GM19395 (cell line): ENCODE measurements around the gene CORO1C.
"Not testable (repeated sequence)": the region's sequence is repeated elsewhere in the genome, so short reads cannot be mapped to it uniquely, and the experiment has no call there.

ENCODE experiments used
- ATAC-seq: cut with Tn5 transposase; IDR thresholded peaks from one replicate; pipeline ENCODE4 v1.9.1; 2021; ENCODE audit warnings: mild to moderate bottlenecking, moderate library complexity; ENCODE audit not compliant: unreplicated experiment

Gene CORO1C

DNA sequence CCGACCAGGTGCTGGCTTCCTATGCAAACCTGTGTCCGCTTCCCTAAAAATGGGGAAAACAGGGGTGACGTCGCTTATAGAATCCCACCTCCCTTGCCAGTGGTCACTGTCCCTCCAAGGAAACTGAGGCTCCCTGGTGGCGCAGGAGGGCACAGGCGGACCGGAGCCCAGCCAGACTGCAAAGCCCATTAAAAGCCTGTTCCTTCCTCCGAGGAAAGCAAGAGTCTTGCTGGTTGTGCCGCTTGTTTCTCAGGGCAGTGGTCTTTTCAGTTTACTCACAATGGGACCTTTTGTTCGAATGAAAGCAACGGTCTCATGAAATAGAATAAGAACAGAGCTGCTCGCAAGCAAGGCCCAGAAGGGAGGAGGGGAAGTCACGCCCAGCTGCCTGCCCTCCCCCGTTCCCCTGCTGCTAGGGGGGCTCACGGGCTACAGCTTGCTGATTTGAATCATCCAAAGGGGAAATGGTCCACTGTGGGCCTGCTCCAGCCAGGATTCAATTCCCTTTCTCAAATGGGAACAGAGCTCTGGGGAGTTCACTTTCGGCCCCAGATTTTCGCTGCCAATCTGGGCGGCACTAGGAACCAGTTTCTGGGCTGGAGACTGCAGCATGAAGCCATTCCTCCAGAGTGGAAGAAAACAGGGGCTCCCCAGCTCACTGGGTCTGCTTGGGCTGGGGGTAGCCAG is 93.0 kb downstream of the CORO1C start:
- ATAC-seq = no peak

DNA sequence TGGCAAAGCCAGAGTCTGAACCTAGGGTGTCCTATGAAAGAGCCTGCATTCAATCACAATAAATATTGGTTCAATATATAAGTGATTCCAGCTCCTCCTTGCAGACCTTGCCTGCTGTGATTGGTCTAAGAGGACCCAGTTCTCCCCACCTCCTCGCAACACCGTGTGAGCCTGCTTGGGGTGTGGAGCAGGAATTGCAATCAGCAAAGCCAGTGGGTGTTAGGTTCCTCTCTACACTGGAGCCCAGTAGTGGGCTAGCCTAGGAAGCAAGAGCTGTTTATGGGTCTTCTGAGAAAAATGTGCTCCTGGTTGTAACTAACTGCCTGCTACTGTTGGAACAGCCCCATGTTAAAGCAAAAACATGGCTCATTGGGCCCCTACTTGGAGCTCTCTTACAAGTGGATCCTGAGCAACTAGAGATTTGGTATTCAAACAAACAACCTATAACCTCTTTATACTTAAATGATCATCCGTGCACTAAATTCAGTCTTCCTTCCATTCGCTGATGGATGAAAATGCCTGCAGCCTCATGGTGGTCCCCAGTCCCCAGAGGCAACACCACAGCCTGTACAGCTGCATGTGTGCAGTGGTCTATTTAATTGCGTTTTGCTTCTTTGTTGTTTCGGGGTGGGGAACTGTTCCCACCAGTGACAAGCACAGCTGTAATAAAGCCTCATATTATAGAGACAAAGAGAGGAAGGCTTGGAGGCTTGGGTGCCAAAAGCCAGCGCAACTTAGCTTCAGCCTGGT is 93.9 kb downstream of the CORO1C start:
- ATAC-seq = no peak

DNA sequence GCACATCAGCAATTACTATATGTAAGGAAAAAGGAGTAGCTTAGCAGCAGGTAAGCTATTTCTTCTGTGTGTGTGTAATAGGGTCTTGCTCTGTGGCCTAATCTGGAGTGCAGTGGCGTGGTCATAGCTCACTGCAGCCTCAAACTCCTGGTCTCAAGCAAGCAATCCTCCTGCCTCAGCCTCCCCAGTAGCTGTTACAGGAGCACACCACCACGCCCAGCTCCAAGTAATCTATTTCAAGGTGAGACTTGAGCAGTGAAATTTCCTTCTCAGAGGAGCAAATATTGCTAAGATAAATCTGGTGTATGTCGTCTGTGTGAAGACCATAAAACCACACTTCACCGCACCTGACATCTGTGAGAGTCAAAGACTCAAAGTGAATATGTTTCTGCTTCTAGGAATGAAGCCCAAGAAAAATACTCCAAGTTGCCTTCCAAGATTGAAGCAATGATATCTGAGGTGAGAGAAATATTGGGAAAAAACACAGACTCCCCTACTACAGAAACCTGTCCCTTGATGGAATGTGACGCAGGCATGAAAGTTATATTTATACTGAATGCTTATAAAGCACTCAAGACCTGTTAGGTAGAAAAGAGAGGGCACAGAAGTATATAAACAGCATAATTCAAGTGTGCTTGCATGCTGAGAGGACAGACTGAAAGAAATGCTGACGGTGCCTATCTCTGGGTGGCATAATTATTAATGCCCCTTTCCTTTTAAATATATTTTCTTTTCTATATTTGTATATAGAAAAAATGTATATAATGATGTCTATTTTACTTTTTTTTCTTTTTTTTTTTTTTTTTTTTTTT is 95.1 kb downstream of the CORO1C start:
- peak; percentile 1 for ATAC-seq

DNA sequence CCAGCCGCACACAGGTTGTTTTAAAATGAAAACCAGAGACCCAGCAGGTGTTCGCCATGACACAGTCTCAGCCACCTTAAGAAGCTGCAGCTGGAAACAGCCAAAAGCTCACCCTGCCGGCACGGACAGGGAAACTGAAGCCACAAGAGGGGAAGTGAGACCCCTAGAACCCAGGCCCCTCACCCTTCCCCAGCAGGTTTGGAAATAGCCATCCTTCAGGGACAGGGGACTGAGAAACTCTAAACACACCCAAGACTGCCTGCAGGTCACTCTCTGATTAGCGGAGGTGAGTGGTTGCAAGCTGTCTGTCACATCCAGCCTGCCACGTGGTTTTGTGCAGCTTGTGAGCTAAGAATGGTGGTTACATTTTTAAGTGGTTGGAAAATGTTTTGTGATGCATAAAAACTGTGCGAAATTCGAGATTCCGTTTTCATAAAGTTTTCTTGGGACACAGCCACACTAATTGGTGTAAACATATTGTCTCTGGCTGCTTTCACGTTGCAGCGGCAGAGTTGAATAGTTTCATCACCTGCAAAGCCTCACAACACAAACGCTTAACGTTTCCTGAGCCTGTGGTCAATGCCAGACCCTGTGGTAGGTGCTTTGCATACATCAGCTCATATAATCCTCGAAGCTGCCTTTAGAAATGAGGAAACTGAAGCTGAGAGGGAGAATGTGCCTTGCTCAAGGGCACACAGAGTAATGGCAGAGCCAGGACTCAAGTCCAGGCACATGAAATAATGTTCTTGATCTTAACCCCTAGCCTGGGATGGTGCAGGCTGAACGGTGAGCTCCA is 95.9 kb downstream of the CORO1C start:
- ATAC-seq = peak; percentile 61

DNA sequence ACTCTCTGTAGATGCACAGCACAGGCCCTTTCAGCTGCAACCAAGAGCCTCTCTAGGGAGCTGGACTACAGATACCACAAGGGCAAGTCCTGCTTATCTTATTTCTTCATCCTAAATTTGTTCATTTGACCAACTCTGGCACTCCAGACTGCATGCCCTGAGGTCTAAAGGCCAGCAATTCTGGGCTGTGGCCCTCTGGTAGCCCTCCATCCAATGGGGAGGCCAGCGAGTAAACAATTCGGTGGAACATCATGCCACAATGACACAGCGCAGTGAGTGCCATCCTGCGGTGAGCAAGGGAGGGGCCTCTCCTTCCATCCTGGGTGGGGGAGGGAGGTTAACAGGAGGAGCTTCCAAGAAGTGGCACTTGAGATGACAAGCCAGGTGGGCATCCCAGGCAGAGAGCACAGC is 97.0 kb downstream of the CORO1C start:
- ATAC-seq = no peak

DNA sequence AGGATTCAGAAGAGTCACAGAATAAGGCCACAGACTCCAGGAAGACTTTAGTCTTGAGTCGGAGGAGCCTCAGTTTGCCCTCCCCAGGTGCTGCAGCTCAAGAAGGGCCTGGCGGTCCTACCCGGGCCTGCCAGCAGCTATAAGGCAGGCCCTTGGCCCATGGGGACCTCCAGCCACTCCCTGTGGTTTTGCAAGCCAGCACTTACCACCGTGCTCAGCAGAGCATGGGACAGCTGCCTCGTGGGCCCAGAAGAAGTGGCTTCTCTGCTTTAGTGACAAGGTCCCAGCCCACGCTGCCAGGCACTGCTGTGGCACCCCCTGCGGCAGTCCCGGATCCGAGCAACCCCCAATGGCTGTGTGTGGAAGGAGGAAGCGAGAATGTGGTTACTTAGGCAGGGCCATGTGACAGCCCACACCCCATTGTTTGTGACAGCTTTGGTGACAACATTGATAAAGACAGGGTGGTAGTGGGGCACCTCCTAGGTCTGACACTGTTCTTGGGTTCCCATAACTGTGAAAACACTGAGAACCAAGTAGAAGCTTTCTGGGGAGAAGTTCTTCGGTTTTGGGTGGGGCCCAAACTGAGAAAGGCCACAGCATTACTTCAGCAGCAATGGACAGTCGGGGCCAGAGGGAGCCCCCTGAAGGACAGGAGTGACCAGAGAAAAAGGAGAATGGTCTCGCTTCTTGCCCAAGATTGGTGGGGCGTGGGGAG is 97.6 kb downstream of the CORO1C start, which contains the start of gene SELPLG:
Gene SELPLG, minus strand, starts transcription at position 361 of the 715 bp plus-strand sequence. CDS start 9,587 bp downstream, outside the sequence.
- ATAC-seq = peak; percentile 53

DNA sequence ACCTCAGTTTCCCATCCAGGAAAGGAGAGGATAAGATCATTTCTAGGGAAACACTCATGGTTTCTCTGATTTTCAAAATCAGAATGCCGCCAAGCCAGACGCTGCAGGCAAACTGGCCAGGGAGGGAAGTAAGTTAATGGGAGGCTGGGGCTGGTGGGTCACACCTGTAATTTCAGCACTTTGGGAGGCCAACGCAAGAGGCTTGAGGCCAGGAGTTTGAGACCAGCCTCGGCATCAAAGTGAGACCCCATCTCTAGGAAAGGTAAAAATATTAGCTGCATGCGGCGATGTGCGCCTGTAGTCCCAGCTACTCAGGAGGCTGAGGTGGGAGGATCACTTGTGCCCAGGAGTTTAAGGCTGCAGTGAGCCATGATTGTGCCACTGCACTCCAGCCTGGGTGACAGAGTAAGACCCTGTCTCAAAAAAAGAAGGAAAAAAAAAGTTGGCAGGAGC is 98.2 kb downstream of the CORO1C start:
- no peak for ATAC-seq

DNA sequence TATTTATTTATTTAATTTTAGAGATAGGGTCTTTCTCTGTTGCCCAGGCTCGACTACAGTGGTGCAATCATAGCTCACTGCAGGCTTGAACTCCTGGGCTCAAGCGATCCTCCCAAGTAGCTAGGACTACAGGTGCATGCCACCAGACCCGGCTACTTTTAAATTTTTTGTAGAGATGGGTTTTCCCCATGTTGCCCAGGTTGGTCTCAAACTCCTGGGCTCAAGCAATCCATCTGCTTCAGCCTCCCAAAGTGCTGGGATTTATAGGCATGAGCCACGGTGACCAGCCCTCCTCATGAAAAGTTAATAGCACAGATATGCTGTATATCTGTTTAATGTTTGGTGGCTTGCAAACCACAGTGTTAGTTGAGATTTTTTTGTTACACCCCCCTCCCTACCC is 100.1 kb downstream of the CORO1C start:
- ATAC-seq = not testable (repeated sequence)

DNA sequence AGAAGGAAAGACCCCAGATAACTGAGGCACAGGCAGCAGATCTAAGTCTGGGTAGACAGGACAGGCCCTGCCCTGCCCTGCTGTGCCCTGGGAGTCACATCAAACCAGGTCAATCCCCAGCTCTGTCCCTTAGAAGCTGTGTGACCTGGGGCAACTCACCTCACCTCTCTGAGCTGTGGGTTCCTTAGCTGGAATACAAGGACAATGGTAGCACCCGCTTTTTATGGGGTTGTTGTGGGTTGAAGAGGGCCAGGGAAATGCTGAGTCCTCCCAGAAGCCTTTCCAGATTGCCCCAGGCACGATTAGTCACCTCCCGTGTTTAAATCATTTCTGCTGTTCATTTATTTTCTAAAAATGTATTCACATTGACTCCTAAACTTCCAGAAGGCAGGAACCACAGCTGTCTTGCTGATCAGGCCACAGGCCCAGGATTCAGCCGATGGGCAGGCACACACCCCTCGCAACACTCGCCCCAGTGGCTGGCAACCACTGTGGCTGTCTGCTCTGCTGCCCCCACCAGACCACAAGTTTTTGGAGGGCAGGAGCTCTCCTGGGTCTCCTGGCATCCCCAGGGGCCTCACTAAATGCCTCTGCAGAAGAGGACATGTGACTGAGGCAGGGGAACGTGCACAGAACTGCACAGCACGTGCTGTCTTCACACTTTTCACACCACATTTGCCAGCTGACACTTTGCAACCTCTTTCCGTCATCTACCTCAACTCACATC is 100.7 kb downstream of the CORO1C start:
- no peak for ATAC-seq

DNA sequence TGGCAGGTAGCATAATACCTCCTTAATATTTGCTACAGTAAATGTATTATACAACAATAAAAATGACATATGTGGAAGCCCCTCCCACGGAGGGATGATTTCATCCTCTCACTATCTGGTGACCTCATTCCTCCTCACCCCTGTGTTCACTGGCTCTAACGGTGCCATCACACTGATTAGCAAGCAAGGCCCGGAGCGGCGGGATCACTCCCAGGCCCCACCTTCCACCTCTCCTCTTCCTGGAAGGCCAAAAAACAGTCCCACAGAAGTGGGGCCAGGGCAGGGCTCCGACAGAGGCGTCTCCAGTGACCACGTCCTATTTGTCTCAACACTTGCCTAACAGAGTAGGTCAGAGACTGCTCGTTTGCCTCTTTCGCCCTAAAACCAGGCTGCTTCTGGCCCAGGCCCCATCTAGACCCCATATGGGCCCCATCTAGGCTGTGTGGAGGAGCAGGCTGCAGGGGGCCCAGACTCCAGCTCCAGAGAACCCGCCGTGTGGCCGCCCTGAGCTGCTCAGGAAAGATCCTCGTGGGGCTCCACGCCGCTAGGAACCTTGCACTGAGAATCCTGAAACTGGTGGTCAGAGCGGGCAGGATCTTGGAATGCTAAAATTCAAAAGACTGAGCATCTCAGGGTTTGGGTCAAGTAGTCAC is 101.4 kb downstream of the CORO1C start:
- no peak for ATAC-seq

DNA sequence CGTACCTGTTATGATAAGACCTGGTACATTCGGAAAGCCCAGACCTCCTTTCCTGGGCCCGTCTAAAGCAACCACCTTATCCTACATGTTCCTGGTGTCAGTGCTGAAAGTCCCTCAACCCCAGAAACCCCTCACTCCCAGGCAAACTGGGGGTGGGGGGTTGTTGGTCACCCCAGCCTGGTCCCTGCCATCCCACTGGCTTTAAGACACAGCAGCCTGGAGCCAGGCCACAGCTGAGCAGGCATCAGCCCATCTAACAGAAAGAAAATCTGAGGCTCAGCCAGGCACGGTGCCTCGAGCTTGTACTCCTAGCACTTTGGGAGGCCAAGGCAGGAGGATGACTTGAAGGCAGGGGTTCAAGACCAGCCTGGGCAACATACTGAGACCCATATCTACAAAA is 102.2 kb downstream of the CORO1C start:
- no peak for ATAC-seq

DNA sequence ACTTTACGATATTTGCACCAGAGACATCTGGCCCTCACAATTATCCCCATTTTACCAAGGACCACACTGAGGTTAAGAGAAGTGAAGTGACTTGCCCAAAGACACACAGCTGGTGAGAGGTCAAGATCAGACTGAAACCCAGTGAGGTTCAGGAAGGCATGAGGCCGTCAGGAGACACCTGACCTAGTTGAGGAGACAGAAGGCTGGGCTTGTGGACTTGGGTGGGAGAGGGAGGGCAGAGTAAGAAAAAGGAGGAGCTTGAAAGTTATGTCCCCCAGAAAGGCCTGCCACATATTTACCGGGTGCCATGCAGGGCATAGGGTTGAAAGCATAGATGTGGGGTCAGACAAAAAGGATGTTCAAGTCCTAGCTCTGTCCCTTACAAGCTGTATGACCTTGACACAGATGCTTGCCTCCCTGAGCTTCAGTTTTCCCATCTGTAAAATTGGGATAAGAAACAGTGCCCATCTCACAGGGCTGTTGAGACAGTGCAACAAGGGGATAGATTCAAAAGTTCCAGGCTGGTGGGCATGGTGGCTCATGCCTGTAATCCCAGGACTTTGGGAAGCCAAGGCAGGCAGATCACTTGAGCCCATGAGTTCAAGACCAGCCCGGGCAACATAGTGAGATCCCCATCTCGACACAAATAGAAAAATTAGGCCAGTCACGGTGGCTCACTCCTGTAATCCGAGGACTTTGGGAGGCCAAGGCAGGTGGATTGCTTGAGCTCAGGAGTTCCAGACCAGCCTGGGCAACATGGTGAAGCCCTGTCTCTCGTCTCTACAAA is 104.0 kb downstream of the CORO1C start:
- no peak for ATAC-seq

DNA sequence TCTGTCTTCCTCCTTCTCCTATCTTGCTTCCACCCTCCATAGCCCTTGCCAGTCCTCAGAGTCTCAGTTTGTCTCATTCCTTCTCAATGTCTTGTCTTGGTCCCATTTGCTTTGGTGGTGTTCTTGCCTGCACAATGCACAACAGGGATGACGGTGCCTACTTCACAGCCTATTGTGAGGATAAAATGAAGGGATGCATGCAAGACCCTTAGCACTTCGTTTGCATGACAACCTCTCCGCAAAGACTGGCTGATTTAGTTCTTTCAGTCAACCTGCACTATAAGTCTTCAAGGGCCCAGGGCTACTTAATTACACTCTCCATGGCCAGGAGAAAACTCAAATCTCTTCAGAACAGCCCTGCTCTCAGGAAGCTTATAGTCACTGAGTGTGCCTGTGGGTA is 106.1 kb downstream of the CORO1C start:
- ATAC-seq = no peak

DNA sequence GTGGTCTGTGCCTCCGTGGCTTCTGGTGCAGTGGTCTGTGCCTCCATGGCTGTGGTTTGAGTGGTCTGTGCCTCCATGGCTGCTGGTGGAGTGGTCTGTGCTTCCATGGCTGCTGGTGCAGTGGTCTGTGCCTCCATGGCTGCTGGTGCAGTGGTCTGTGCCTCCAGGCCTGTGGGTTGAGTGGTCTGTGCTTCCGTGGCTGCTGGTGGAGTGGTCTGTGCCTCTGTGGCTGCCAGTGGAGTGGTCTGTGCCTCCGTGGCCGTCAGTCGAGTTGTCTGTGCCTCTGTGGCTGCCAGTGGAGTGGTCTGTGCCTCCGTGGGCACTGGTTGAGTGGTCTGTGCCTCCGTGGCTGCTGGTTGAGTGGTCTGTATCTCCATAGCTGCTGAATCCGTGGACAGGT is 107.7 kb downstream of the CORO1C start:
- no peak for ATAC-seq

DNA sequence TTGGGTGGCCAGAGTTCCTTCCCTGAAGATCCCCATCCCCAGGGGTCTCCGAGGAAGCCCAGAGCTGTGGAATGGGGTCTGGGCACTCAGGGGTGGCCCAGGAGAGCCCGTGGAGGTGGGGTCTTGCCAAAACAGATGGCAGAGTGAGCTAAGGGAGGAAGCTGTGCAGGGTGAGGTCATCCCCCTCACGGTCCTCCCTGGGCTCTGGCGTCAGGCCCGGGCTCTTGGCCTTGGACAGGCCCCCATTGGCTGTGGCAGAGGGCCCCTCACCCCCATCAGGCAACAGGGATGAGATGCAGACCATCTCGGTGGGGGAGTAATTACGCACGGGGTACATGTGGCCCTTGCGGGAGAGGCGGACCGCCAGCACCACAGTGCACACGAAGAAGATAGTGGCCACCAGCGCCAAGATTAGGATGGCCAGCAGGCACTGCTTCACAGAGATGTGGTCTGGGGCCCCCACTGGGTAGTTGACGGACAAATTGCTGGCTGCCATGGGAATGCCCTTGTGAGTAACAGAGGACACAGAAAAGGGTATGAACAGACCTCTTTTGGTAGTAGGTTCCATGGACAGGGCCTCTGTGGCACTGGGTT is 108.3 kb downstream of the CORO1C start:
- ATAC-seq = no peak

DNA sequence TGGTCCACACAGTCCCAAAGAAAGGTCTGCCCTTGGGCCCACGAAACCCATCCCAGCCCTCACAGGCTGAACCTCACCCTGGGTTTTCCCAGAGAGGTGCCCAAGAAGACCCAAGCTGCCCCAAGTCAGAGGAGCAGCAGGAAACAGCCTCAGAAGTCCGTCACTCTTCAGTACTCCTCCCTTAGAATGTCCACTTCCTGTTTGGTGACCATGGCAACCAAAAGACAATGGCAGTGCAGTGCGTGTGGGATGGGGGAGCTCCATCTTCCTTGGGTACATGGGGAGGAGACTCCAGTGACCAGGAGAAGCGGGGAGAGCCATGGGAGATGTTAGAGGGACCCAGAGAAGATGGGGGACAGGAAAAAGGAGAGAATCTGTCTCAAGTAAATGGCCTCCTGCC is 108.9 kb downstream of the CORO1C start:
- ATAC-seq = no peak

DNA sequence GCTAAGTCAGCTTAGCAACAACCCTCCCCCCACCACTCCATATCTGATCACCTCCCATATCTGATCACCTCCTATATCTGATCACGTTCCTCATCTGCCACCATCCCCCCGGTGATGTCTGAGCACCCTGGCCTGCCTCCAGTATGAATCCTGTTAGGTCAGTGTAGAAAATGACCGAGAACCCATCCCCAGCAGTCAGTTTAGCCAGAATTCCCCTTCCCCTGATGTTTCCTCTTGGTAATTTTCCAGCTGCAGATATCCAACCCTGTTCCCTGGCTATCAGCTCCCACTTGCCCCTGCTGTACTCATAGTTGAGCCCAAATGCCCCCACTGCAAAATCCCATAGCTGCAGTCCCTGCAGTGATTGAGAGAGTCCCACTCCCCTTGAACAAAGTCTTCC is 110.2 kb downstream of the CORO1C start:
- no peak for ATAC-seq
